NT2/D1 (cell line): Measurements from ENCODE around the gene AP5S1.

Source experiments
- SUZ12 ChIP-seq: IDR thresholded peaks from 2 replicates; pipeline ENCODE4 v1.6.1; 2011; ENCODE audit not compliant: insufficient read length, insufficient read depth; ENCODE audit errors: extremely low read depth
- YY1 ChIP-seq: IDR thresholded peaks from 2 replicates; pipeline ENCODE4 v1.6.1; 2011; ENCODE audit not compliant: insufficient read length, insufficient read depth
- ZNF274 ChIP-seq: IDR thresholded peaks from 2 replicates; pipeline ENCODE4 v1.6.1; 2011; ENCODE audit warnings: mild to moderate bottlenecking, low read depth, low read length

GRCh38 chr20:3771552-3772058 lies 48.7 kb upstream of the AP5S1 start:
- TF ChIP-seq YY1 (no peak), ZNF274 (no peak), SUZ12 (no peak)
